ENCODE results near the gene MAPK10.

Gene MAPK10

DNA sequence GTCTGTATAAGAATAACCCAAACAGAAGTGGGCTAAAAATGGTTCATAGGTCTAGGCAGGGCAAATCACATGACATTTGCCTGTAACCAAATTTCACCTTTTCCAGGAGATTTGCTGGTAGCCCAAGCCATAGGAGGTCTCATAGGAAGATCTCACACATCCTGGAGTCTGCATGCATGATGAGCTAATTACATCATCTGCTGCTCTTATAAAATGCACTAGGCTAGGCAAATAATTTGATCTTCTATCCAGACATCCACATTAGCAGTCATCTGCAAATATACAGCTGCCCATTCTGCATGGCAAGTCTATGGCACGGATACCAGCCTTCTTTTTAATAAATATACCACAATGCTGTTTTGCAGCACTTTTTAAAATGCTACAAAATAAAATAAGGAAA lies 87.2 kb downstream of the MAPK10 start:
- DNase-seq = no peak

DNA sequence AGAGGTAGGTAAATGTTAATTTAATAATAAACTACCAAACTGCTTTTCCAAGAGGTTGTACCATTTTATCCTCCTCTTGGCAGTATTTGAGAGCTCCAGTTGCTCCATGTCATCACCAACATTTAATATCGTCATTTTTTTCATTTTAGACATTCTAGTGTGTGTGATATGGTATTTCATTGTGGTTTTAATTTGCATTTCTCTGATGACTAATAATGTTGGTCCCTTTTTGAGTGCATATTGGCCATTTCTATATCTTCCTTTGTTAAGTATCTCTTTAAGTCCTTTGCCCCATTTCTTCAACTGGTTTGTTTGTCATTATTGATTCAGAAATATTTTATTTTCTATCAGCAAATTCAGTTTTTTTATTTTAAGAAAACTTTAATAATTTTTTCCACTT lies 88.8 kb downstream of the MAPK10 start:
- DNase-seq = no peak

DNA sequence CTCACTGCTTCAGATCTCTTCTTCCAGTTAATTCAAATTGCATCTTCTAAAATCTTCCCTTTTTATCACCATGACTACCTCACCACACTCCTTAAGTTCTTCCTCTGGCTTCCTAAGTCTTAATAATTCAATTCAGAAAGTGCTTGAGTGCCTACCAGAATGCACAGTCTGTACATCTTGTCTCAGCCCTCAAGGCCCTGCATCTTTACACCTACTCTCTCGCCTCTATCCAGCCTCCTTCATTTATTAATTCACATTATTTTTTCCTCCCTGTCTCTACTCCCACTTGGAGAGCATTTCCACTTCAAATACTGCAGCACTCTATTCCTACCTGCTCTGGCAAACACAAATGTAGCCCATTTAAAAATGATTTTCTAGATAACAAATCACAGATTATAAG lies 90.5 kb downstream of the MAPK10 start:
- no peak for DNase-seq

DNA sequence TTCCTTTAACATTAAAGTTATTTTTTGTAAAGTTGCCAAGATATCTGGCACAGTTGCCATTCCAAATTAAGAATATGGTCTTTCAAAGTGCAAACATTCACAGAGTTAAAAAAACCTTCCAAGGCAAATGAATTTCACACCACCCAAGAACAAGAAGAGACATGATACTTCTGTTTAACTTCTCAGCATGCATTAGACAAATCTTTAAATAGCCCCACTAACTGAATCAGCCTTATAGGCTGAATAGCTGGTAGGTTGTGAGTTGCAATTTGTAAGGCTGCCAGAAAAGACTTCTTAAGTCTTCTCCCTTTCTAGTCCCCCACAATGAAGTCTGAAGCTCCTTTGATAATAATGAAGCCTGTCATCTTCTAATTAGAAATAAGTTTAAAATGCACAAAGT lies 95.6 kb downstream of the MAPK10 start:
- no peak for DNase-seq

DNA sequence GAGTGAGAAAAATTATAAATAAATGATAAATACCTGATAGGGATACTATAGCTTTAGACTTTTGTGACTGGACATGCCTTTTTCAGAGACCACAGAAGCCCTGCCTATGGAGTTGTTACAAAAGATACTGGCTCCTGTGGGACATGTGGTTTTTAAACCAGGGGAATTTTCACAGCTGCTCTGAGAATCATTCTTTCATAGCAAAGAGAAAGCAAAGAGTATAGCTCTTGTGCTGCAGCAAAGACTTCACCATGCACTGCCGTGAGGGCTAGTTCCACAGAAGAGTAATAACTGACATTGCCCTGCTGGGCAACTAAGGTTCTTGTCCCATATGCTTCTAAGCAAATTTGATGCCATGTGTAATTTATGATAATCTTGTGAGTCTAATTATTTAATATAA lies 98.2 kb downstream of the MAPK10 start:
- DNase-seq = no peak

DNA sequence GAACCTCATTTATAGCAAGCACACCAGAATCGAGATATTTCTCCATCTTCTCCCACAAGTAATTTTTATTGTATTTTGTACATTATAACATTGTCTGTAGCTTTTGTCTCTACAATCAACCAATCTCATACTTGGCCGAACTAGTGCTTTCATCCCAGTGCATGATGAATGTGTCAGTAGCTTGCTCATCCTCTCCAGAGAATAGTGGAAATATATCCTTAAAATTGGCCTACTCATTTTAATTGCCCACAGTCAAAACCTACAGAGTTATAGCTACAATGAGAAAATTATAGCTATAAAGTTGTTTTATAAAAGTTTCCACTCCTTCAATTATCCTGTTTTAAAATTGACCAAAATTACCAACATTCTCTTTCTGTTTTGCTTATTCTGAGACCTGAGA lies 103.8 kb downstream of the MAPK10 start:
- DNase-seq = no peak

DNA sequence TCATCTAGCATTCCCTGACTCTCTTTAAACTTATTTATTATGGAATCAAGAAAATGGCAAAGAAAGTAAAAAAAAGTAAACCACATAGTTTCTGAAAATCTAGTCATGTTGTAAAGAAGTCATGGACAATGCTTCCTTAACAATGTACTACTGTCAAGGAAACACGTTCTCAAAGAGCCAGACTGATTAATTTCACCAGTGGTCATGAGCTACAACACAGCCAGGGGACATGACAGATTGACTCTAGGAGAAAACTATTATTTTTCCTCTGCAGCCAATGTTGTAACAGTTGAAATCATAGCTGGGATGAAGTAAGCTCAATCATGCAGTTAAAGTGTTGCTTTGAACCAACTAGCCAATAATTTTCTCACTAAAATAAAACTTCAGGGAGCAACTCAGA lies 109.2 kb downstream of the MAPK10 start:
- DNase-seq = no peak

DNA sequence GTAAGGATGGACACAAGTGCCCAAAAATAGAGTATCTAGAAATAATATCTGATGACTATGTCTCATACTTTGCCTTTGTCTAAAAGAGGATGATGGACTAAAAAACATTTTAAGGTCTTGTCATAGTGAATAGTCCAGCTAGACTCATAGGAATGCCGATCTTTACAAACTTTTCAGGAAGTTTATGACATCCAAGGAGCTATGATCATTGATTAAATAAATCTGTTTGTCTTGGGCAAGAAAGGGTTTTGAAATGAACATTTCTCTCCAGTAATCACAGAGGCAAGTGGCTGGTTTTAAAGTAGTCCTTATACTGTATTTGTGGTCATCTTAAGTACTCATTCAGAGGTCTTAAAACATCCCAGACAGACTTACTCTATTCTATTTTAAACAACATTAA lies 109.8 kb downstream of the MAPK10 start:
- no peak for DNase-seq

DNA sequence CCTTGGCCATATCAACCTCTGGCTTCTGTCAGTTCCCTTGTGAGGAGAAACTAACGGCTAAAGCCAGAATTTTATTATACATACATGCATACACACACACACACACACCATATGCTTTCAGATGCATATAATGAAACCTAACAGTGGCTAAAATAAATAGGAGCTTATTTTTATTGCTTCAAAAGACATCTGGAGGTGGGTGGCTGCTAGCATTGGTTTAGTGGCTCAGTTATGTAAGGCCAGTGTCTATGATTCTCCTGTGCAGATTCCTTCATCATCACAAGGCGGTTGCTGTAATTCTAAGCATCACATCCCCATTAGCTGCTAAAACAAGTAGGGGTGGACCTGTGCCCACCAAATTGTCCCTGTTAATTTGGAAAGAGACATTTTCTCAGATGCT lies 110.8 kb downstream of the MAPK10 start:
- DNase-seq = no peak

DNA sequence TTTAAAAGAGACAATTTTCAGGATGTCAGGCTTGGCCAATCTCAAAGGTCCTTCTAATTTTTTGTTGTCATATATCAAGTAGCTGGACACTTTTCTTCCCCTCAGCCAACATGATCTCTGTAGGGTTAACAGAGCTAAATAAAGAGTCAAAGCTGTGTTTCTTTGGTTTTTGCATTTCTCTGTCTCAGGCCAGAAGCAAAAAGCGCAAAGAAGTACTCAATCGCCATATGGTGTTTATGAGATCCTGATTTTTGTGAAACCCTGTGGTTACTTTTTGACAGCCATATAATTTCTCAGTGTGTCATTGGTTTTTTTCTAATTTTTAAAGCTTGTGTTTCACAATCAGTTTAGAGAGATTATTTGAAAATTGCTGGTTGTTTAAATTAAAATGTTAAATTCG lies 111.9 kb downstream of the MAPK10 start:
- no peak for DNase-seq

DNA sequence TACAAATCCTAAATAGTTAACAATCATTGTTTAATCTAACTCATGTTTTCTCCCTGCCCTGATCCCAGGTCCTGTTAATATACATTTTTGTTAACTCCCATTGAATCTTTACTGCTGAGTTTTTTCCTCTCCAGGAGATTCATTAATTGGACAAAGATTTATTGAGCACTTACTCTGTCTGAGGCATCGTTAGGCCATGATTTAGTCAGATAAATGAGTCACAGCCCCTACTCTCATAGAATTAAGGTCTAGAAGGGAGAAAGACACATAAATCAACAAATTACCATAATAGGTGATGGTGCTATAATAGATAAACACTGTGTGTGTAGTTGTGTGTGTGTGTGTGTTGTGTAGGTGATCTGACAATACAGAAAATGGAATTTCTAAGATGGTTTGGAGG lies 112.5 kb downstream of the MAPK10 start:
- DNase-seq = no peak

DNA sequence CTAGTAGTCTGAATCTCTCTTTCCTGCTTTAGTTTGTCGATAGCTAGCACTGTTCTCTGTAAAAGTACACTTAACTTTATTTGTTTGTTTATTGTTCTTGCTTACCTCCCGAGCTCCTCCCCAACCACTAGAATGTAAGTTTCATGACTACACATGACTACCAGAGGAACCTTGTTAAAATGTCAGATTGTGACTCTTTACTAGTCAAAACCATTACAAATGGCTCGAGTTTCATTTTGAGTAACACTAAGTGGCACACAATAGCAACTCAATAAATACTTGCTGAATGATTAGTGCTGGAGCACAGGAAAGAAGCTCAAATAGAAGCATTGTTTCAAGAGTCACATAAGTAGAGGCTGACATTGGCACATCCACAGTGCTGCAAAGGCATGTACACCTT lies 116.1 kb downstream of the MAPK10 start:
- DNase-seq = no peak

DNA sequence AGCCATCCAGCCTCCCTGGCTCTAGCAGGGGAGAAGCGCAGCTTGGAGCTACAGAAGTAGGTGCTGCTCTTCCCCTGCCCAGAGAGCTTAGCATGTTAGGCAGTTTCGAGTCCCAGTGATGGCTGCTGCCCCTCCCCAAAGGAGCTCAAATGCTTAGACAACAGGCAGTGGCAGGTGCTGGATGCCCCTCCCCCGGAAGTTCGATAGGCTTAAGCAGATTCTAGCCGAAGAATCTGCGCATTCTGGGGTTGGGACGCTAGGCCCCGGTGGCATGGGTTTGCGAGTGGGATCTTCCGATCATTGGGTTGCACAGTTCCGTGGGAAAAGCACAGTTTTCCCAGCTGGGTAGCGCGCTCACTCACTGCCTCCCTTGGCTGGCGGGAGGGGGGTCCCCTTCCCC lies 117.2 kb downstream of the MAPK10 start:
- no peak for DNase-seq

DNA sequence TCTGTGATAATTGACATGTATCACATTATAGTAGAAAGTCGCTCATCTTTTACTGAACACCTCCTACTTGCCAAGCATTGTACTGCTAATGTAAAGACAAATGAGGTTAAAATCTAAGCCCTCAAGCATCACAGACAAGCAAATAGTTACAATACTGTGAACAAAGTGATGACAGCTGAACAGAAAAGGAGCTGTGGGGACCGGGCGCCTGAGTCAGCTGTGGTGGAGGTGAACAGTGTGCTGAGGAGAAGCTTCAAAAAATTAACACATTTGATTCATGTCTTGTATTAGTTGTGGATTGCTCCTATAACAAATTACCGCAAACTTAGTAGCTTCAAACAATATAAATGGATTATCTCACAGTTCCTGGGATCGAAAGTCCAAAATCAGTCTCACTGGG lies 124.3 kb downstream of the MAPK10 start:
- DNase-seq = no peak

DNA sequence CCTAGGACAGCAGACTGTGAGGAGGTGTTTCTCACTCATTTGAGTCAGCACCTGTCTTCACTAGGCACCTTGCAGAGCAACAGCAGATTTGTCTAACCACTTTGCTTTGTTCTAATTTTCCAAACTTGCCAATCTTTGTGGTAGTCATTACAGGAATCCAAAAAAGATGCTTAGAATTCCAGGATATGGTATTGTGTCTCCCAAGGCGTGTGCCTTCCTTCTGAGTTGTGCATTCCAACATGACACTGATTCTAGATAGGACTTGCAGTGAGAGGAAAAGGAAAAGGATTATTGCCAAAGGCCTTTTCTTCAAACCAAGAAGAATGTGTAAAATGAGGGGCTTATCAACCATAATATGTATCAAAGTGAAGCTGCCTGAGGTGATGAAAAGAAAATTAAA lies 126.2 kb downstream of the MAPK10 start:
- DNase-seq = no peak

DNA sequence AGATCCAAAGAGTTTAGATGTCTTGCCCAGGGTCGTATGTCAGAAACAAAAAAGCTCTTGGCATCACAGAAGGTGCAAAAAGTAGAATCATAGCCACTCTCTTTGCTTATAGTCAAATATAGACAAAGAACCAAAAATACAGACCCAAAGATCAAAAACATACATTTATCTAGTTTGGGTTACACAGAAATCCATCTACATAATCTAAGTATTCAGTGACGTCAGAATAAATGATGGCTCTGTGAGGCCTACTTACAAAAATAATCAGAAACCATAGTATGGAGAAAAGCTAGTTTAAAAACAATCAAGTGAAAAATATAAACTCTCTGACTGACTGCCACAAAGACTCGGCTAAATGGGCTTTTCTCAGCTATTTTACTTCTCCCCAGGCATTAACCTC lies 126.8 kb downstream of the MAPK10 start:
- DNase-seq = no peak

DNA sequence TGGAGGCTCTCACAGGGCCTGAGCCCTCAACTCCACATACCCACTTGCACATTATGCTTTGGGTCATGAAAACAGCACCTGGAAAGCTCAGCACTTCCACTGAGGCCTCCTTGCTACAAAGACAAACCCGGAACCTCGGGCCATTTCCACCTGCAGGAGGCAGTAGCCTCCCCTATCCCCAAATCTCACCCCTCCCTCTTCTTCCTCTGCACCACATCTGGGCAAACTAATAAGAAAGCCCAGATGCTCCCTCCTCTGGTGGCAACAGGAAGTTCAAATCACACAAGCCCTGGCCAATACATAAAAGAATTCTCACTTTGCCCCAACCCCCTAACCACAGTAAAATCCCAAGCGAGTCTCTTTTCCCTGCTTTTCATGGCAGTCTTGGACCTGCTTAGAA lies 136.4 kb downstream of the MAPK10 start:
- DNase-seq = peak in 1 of 2 experiments; percentile 37

DNA sequence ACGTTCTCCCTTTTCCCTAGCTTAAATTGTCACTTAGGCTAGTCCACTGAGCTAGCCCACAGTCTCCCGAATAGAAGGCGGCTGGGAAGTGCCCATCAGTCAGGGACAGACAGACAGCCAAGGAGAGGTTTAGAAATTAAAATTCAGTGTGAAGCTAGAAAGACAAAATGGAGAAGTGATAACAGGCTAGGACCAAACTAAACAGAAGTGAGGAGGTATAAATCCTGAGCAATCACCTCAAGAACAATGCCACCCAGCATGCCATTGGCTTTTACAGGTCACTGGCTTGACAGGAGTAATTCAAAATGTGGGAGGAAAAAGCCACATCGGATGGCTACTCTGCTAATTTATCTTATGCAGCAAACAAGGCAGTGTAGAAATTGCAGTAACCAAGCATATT lies 138.9 kb downstream of the MAPK10 start:
- DNase-seq = no peak

DNA sequence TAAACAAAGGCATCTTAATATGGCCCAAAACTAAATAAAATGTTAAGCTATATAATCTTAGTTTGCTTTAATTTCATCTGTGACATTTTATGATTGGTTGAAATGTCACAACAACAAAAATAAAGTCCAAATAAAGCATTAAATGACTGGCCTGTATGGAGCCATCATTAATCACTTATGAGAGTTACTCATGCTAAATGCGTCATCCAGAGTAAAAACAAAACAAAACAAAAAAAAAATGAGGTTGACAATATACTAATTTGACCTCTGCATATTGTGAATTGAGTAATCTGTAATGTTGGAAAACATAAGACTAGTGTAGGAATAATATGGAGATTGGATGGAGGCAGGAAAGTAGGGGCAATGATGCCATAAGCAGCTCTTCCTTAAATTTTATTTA lies 139.7 kb downstream of the MAPK10 start:
- DNase-seq = no peak

DNA sequence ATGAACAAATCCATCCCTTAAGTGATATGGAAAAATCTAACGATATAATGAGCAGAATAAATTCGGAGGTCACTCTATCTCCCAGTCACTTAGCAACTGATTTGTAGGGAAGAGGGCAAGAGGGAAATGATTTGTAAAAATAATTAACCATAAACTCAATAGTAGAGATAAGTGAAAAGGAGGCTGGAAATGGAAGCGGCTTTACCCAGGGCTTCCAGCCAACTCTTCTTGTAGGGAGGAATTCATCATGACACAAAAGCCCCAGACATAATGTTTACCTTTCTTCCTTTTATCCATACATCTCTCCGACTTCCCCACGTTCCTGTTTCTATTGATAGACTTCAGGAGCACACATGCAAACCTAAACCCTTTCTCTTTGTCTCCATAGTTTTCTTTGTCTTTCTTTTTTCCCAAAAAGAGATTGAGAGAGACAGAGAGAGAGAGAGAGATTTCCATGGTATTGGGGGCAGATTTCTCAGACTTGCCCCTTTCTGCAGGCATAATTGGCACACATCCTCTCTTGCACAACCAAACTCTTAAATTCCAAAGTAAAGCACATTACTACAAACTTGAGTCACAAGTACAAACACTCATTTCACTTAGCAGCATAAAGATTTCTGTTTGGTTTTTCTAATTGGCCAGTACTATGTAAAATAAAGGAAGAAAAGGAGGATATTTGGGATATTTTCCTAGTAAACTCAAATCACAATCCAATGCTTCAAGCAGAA lies 140.9 kb downstream of the MAPK10 start:
- DNase-seq = no peak

DNA sequence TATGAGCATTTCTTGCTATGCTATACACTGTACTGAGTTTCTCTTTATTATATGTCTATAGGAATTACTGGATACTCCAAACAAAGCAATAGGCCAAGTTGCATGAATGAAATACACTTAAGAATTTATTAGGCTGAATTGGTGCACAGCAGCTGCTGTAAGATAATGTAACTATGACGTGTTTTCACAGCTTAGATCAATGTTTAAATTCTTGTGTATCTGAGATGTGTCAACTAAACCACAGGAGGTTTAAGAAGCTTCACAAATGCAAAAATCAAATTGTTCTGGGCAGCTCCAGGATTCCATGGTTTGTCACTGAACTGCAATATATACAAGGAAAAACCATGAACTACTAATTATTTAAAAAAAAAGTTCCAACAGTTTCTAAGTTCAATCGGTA lies 156.7 kb downstream of the MAPK10 start:
- no peak for DNase-seq

DNA sequence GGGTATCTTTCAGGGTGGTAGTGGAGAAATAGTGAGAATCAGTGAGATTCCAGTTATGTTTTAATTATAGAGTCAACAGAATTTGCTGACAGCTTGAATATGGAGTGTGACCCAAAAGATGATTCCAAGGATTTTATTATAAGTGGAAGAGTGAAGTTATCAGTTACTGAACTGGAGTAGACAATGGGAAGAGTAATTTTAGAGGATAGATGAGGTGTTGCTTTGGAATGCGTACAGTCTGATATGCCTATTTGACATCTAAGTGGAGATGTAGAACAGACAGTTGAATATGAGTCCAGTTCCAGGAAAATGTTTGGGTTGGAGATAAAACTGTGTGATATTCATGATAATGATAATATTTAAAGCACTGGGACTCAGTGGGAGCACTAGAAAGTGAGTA lies 174.2 kb downstream of the MAPK10 start:
- DNase-seq = no peak

DNA sequence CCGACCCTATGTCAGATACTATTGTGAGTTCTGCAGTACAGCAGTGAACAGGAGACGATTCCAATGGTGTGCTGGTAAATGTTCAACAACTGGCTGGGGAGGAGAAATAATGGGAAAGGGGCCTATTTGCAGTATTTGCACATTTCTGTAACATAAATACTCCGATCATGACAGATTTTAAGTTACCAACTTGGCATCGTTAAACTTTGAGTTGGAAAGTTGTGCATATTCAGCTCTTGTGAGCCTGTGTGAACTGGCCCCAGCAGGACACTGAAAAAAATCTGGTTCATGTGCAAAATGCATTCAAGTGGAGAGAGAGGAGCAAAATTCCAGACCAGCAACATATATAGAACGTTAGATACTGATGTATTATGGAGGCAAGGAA lies 175.0 kb downstream of the MAPK10 start:
- no peak for DNase-seq

DNA sequence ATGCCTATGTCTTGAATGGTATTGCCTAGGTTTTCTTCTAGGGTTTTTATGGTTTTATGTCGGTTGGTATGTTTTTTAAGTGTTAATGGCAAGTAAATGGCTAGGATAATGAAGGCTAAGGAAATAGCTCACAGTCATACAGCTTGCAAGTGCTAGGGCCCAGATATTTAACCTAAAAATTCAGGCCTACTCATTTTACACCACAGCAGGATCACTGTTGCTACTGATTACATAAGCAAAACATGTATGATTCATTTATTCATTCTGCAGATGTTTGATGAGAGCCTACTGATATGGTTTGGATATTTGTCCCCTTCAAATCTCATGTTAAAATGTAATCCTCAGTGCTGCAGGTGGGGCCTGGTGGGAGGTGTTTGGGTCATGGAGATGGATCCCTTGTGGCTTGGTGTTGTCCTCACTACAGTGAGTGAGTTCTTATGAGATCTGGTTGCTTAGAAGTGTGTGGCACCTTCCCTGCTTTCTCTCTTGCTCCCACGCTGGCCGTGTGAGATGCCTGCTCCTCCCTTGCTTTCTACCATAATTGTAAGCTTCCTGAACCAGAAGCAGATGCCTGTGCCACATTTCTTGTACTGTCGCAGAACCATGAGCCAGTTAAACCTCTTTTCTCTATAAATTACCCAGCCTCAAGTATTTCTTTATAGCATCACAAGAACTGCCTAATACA lies 175.5 kb downstream of the MAPK10 start:
- no peak for DNase-seq

DNA sequence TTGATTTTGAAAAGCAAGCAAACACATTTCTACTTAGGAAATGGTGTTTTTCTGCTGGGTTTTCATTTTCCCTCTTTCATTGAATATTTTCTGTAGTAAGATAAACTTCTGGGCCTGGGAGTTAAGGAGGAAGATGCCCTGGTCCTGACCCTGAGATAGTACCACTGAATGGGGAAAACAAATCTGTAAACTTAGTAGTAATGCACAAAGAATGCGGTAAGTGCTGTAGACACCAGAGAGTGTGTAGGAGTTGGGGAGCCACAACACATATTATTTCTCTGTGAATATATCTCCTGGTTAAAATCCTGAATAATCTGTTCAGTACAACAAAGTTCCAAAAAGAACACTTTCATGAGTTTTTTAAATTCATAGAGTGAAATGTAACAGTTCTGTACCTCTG lies 178.3 kb downstream of the MAPK10 start:
- DNase-seq = no peak

All from NCI-H524 (cell line).